GM19455 (cell line): Measurements from ENCODE around the gene C2CD3.
"Not testable (repeated sequence)": the region's sequence is repeated elsewhere in the genome, so short reads cannot be mapped to it uniquely, and the experiment has no call there.

Experiments used
- ATAC-seq: cut with Tn5 transposase; IDR thresholded peaks from one replicate; pipeline ENCODE4 v1.9.1; 2021; ENCODE audit not compliant: unreplicated experiment

The C2CD3 gene

GRCh38 chr11:74005721-74006517, 164.9 kb downstream of the C2CD3 start:
- no peak for ATAC-seq

DNA sequence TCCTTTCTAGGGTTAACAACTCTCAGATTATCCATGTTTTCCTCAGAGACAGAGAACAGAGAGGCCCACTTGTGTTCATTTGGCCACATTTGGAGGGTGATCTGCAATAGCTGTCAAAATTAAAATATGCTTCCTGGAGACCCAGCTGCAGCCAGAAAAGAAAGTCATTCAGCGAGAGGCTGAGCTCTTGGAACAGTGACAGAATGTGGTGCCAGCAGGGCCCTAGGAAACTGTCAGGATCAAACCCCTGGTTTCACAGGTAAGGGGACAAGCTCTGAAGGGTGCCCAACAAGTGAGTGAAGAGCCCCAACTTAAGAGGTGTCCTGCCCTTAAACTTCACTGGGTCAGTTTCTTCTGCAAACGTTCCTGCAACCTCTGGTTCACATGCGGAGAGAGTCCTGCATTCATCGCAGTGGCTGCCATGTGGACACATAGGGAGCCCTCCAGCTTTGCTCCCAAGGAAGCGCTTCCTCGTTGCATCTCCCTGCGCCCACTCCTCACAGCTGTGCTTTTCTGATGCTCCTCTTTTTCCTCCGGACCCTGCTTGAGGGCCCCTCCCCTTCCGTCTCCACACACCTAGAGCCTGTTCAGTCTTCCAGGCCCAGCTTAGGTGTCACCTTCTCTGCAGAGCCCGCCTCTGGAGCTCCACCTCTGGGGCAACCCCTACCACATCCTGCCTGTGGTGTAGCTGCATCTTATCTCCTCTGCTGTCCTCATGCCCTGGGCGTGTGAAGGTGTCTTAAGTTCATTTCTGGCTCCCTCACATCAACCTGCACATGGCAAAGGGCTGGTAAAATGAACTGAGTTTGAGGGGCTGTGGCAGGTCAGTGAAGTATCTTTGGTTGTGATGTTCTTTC, 165.8 kb downstream of the C2CD3 start:
- ATAC-seq, result no peak

GRCh38 chr11:74004046-74004695, 166.6 kb downstream of the C2CD3 start:
- no peak for ATAC-seq

DNA sequence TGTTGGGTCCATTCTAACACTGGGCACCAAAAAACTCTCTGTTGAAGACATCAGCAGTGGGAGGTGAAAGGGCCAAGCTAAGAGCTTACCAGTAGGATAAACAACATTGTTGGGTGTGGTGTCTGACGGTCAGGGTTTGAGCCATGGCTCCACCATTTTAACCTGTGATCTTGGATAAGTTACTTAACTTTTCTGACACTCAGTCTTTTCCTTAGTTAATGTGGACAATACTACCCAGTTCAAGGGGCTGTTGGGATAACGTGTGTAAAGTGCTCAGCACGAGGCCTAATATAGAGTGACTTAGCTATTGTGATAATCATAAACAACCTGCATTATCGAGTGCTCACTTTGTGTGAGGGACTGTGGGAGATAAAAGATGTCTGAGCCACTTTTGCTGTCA, 168.0 kb downstream of the C2CD3 start:
- ATAC-seq, result no peak

GRCh38 chr11:74001822-74002286, 168.9 kb downstream of the C2CD3 start:
- no peak for ATAC-seq

GRCh38 chr11:74000307-74001133, 170.3 kb downstream of the C2CD3 start:
- ATAC-seq, result no peak

GRCh38 chr11:73999581-74000306, 171.1 kb downstream of the C2CD3 start:
- no peak for ATAC-seq

GRCh38 chr11:73998846-73999575, 171.8 kb downstream of the C2CD3 start:
- no peak for ATAC-seq

DNA sequence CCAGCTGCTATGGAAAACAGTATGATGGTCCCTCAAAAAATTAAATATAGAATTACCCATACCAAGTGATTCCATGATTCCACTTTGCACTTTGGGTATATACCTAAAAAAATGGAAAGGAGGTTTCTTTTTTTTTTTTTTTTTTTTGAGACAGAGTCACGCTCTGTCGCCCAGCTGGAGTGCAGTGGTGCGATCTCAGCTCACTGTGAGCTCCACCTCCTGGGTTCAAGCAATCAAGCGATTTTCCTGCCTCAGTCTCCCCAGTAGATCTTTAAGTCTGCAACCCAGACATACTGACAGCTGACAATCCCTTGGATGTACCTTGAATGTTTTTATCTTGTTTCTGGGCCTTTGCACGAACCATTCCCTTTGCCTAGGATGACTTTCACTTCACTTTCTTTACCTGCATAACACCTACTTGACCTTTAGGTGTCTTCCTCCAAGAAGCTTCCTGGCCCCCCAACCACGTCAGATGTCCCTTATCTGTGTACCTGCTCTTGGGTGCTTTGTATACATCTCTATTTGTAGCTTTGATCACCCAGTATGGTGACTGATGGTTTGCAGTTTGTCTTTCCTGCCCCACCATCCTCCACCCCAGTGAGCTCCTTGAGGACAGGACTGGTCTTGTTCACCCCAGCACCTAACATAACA, 173.6 kb downstream of the C2CD3 start:
- no peak for ATAC-seq

GRCh38 chr11:73996161-73996747, 174.5 kb downstream of the C2CD3 start:
- ATAC-seq, result no peak

GRCh38 chr11:73995731-73996130, 175.1 kb downstream of the C2CD3 start:
- ATAC-seq, result no peak

GRCh38 chr11:73995247-73995646, 175.6 kb downstream of the C2CD3 start:
- no peak for ATAC-seq

DNA sequence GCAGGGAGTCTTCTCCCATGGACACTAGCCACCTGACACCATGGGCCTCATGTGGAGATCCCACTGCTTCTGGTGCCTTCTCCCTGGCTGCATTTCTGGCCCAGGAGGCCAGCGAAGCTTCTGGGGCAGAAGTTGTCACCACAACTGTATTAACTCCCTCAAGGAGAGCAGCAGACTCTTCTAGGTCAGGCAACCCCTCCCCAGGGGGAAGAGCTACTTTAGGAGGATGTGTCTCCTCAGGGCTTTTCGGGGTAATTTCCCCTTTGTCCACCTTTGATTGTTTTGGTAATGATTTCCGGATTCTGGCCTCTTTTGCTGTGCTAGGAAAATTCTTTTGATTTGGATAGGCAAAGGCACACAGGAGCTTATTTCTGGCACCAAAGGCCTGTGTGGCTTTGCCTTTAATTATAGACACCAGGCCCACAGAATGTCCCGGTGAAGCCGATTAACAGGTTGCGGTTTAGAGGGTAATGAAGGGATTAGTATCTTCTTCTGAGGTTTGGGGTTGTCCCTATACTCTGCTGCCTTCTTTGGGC, 179.3 kb downstream of the C2CD3 start:
- ATAC-seq, result no peak

DNA sequence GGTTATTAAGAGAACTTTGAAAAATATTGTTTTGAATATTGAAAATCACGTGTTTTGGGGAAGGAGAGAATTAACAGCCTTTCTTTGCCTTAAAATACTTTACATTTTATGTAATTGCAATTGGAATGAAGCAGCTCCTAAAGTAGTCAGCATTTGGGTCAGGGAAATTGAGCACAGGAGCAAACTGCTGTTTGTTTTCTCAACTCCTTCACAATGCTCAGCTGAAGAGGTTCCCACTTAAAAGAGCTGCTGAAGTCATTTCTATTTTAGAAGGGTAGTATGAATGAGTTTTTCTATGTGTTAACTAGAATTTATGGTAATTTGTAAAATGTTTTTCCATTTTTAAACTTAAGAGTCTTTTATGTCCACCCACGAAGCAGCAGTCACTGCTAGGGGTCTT, 180.1 kb downstream of the C2CD3 start:
- ATAC-seq, result no peak

- ATAC-seq, result no peak
Measured at GRCh38 chr11:73989156-73989555, 181.6 kb downstream of the C2CD3 start.

DNA sequence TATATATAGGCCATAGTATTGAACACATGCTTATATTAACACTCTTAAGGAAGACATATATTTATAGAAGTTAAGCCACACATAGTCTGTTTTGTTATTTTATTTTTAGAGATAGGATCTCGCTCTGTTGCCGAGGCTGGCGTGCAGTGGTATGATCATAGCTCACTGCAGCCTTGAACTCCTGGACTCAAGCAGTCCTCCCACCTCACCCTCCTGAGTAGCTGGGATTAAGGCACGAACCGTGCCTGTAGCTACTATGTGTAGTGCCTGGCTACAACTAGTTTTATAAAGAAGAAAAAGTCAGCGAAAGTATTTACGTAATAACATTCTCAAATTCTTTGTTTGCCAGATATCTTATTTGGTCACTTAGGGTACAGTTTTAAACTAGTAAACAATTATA, 182.6 kb downstream of the C2CD3 start:
- ATAC-seq, result no peak

DNA sequence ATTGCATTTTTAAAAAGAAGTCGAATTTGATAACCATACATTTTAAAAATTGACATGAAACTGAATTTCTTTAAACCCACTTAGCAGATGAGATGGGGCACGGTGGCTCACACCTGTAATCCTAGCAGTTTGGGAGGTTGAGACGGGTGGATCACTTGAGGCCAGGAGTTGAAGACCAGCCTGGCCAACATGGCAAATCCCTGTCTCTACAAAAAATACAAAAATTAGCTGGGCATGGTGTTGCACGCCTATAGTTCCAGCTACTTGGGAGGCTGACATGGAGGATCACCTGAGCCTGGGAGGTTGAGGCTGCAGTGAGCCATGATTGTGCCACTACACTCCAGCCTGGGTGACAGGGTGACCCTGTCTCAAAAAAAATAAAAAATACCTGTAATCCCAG, 185.1 kb downstream of the C2CD3 start:
- ATAC-seq, result not testable (repeated sequence)
